ENCODE measurements around the gene CDC25B. TPM values are rescaled to one million over a fixed set of nuclear protein-coding genes. Genes with fewer than 3 reads are reported as not detected.

Gene CDC25B
- total and polyA plus RNA-seq, 8 donors: 9.4 to 56.5 (median 25.1) TPM

- 83 to 93% (median 86%) methylated on average over 10 to 11 of the region's 11 CpGs for WGBS, 5 donors
- Histone ChIP-seq H3K4me1 (peaks cover 40 to 80% (median 58%) of the 10 kb centered on the region in 4 donors), H3K4me3 (no peak overlapping the region), H3K36me3 (peaks cover 53 to 67% (median 65%) of the 10 kb centered on the region in 4 donors), H3K27ac (peak overlapping the region in 4 of 5 donors; percentile 87 to 99 (median 97)), H3K9me3 (no peaks in the 10 kb centered on the region), H3K27me3 (no peaks in the 10 kb centered on the region)
- peak in 1 of 2 donors; percentile 14 for DNase-seq
- TF ChIP-seq POLR2AphosphoS5 (IDR thresholded peaks at IDR 0.05) (no peak), EP300 (IDR thresholded peaks at IDR 0.05) (no peak), POLR2A (IDR thresholded peaks at IDR 0.05) (no peak), CTCF (IDR thresholded peaks at IDR 0.05) (no peak)
- intact Hi-C loops (cut with DNase I; ENCODE audit: low total_unique reads): no loop called here
Measured at GRCh38 chr20:3804254-3804751, 8.2 kb downstream of the CDC25B start.

GRCh38 chr20:3804781-3805180 is 8.7 kb downstream of the CDC25B start:
- intact Hi-C loops (cut with DNase I; ENCODE audit: low total_unique reads): no loop called here
- Histone ChIP-seq H3K36me3 (peaks cover 53 to 64% (median 63%) of the 10 kb centered on the region in 4 donors), H3K4me3 (no peak overlapping the region), H3K27ac (peak overlapping the region in 4 of 5 donors; percentile 87 to 99 (median 97)), H3K27me3 (no peaks in the 10 kb centered on the region), H3K9me3 (no peaks in the 10 kb centered on the region), H3K4me1 (peaks cover 37 to 78% (median 56%) of the 10 kb centered on the region in 4 donors)
- no peak for TF ChIP-seq POLR2A (IDR thresholded peaks at IDR 0.05)
- TF ChIP-seq POLR2AphosphoS5 (IDR thresholded peaks at IDR 0.05): no peak
- no peak for TF ChIP-seq EP300 (IDR thresholded peaks at IDR 0.05)
- peak in 1 of 2 donors; percentile 1 for DNase-seq
- WGBS, 5 donors: 90 to 100% (median 93%) methylated on average over 1 to 11 of the region's 11 CpGs

- H3K4me1 ChIP-seq: peaks cover 66 to 86% (median 78%) of the 10 kb centered on the region in 4 donors
- H3K27ac ChIP-seq: peak overlapping the region; percentile 87 to 99 (median 96)
- H3K4me3 ChIP-seq: no peak overlapping the region
- H3K9me3 ChIP-seq: no peaks in the 10 kb centered on the region
- H3K36me3 ChIP-seq: peaks cover 20 to 26% (median 25%) of the 10 kb centered on the region in 4 donors
- TF ChIP-seq EP300 (IDR thresholded peaks at IDR 0.05) (no peak), CTCF (IDR thresholded peaks at IDR 0.05) (no peak)
- no peaks in the 10 kb centered on the region for H3K27me3 ChIP-seq
- intact Hi-C loops (cut with DNase I; ENCODE audit: low total_unique reads): no loop called here
- DNase-seq: no peak
- WGBS, 5 donors: 79 to 86% (median 82%) methylated on average over 3 of the region's 3 CpGs
Measured at GRCh38 chr20:3808544-3808943, 12.4 kb downstream of the CDC25B start.

GRCh38 chr20:3811467-3812258 is 15.6 kb downstream of the CDC25B start:
- peak; percentile 99 for DNase-seq
- H3K36me3 ChIP-seq: no peaks in the 10 kb centered on the region
- H3K27me3 ChIP-seq: no peaks in the 10 kb centered on the region
- WGBS, 5 donors: 3 to 4% (median 4%) methylated on average over 18 to 20 of the region's 20 CpGs
- intact Hi-C loops (cut with DNase I; ENCODE audit: low total_unique reads): no loop called here
- H3K9me3 ChIP-seq: no peaks in the 10 kb centered on the region
- peaks cover 61 to 81% (median 73%) of the 10 kb centered on the region in 4 donors for H3K4me1 ChIP-seq
- peak; percentile 93 for TF ChIP-seq EP300 (IDR thresholded peaks at IDR 0.05)
- peak in 2 of 4 donors; percentile 23 to 77 for TF ChIP-seq POLR2A (IDR thresholded peaks at IDR 0.05)
- no peak for TF ChIP-seq CTCF (IDR thresholded peaks at IDR 0.05)
- peak; percentile 97 to 99 (median 99) for TF ChIP-seq POLR2AphosphoS5 (IDR thresholded peaks at IDR 0.05)
- H3K27ac ChIP-seq: peak overlapping the region; percentile 87 to 99 (median 92)
- peak overlapping the region; percentile 27 to 34 (median 30) for H3K4me3 ChIP-seq

All from stomach (tissue), 9 donors.